ENCODE measurements around the gene CRYAB.
"Not testable (repeated sequence)": the region's sequence is repeated elsewhere in the genome, so short reads cannot be mapped to it uniquely, and the experiment has no call there.

CRYAB gene

DNA sequence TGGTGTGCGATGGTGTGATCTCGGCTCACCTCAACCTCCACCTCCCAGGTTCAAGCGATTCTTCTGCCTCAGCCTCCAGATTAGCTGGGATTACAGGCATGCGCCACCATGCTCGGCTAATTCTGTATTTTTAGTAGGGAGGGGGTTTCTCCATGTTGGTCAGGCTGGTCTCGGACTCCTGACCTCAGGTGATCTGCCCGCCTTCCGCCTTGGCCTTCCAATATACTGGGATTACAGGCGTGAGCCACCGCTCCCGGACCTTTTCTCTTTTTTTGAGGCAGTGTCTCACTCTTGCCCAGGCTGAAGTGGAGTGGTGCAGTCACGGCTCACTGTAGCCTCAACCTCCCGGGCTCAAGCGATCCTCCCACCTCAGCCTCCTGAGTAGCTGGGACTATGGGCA lies 21.6 kb upstream of the CRYAB start:
- DNase-seq: not testable (repeated sequence)

DNA sequence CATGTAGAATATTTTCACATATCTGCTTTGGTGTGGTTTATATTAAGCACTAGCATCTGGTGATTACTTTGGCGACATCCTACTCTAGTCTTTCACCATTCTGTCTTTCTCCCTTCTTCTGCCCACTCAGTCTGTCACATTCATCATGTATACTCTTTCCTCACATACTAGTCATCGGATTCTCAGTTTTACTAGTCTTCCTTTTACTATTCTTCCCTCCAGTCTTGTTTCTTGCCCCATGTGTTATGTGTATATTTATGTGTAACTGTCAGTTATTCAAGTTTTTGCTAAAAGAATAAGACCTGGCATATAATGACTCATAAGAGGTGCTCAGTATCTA lies 21.0 kb upstream of the CRYAB start:
- DNase-seq: no peak

DNA sequence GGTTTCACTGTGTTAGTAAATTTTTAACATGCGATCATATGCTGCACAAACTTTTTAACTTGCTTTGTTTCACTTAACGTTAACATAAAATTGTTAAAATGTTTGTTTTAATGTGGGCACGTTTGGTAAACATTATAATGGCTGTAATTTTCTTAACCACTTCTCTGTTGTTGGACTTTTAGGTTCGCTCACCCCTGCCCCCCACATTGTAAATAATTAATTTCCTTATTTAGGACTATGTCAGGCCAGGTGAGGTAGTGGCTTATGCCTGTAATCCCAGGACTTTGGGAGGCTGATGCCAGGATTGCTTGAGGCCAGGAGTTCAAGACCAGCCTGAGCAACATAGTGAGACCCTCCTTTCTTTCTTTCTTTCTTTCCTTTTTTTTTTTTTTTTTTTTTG lies 18.9 kb upstream of the CRYAB start:
- no peak for DNase-seq

DNA sequence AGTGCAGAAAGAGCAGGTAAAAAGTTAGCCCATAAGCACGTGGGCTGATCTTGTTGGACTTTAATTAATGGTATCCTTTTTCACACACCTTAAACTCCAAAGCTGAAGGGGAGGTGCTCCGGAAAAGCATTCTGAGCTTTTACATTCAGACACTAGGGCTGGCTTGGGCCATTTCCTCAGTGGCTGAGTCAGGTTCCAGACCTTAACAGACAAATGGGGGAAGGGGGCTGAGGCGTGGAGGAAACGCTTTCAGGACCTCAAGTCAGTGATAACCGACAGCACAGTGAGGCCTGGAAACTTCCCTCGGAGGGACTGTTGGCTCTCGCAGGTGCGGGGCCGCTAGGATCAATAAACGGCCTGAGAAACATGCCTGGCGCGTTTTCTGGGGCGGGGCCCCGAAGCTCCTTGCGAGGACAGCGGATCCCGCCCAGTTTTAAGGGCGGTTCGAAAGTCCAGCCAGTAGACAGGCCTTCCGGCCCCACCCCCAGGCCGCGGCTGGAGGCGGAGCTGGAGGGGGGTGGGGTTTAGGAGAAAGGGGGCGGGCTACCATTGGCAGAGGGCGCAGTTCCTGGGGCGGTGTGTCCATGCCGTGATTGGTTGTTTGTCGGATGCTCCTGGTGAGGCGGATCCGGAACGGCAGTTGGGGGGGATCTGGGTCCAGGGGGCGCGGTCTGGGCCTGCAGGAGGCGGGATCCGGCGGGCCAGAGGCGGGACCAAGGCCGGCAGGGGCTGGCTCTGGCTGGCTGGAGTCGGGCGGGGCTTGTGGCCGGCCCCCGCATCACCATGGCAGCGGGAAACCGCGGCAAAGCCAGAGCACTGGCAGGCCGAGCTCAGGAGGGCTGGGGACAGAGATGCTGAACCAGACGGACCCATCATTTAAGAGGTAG lies 15.2 kb upstream of the CRYAB start:
- peak; percentile 96 for DNase-seq

DNA sequence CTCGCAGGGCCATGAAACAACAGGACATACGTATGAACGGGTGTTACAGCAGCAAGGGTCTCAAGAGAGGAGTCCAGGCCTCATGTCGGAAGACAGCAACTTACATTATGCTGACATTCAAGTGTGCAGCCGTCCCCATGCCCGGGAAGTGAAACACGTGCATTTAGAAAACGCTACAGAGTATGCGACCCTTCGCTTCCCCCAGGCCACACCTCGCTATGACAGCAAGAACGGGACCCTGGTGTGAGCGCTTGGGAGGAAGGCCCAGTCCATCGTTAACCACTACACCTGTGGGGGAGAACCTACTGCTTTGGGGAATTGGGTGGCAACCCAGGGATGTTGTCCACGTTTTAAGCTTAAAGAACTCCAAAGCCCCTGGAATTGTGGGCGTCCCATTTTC lies 14.4 kb upstream of the CRYAB start:
- no peak for DNase-seq

DNA sequence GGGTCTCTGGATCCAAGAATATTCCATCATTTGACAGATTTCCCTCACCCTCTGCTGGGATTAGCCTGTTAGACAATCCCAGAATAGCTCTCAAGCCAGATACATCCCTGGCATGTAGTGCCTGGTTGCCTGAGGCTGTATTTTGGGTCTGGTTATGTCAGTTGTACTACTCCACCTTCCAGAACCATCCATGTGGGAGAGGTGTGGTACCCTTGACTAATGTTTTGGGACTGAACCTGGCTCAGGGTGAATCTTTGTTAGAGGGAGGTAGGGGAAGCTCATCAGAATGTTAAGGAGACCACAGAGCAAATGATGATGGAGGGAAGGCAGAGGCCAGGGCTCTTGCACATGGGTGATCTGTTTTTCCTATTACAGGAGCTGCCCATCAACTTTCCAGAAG lies 12.4 kb upstream of the CRYAB start:
- DNase-seq: no peak

DNA sequence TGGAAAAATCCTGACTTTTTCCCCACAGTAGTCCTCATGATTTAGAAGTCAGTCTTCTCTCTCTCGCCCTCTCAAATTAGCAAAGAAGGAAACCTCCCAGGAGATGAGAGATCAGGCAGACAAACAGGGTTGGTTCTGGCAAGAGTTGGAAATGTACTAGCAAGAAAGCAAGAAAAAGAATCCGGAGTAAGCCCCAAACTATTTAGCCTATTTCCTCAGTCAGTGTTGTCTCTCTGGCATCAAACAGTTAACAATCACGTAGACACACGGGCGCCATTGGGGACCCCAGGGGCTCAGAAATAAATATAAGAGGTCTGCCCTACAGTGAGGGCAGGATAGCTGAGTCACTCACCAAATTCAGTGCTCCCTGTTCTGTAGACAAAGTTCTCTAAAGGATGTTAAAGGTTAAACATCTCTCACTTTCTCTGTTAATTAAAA lies 11.8 kb upstream of the CRYAB start:
- no peak for DNase-seq

DNA sequence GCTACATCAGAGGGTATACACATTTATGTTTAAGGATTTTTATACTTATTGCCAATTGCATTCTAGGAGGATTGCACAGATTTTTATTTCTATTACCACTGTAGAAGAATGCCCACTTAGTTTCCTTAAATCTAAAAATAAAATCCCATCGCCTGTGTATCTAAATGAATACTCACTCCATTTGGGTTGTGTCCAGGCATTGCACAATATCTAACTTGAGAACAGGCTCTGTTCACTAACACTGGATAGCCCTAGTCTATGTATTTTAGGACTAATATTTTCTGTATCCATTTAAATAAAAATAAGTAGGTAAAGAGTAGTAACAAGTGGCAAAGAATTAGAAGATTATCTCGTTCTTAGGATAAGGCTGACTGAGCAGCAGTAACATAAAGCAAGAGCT lies 11.2 kb upstream of the CRYAB start:
- no peak for DNase-seq

DNA sequence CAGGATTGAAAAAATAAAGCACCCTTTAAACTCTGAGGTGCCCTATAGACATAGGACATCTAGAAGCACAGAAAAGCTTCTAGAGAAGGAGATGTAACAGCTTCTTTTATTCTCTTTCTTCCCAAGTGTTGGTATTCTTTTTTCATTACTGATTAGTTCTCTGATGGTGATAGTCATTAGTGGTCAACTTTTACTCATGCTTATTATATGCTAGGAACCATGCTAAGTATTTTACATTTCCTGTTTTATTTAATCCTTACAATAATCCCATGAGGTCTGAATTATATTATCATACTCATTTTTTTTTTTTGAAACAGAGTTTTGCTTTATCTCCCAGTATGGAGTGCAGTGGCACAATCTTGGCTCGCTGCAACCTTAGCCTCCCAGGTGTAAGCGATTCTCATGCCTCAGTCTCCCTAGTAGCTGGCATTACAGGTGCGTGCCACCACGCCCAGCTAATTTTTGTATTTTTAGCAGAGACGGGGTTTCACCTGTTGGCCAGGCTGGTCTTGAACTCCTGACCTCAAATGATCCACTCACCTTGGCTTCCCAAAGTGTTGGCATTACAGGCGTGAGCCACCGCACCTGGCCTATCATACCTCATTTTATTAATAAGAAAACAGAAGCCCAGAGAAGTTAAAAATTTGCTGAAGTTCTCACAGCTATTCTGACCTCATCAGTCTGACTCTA lies 10.1 kb upstream of the CRYAB start:
- DNase-seq: no peak

DNA sequence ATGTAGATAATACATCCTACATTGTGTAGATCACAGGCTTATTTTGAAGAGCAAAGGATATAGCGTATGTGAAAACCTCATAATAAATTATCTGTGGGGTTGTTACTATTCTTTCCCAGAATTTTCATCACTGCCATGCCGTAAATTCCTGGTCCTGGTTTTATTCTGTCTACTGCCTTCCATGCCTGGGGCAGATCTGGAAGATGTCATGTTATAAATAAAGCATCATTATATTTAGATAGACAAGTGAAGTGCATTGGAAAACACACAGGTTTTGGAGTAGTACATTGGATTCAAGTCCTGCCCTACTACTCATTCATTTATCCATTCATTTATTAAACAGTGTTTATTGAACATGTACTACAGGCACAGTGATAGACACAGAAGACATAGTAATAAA lies 9.3 kb upstream of the CRYAB start:
- DNase-seq: no peak

DNA sequence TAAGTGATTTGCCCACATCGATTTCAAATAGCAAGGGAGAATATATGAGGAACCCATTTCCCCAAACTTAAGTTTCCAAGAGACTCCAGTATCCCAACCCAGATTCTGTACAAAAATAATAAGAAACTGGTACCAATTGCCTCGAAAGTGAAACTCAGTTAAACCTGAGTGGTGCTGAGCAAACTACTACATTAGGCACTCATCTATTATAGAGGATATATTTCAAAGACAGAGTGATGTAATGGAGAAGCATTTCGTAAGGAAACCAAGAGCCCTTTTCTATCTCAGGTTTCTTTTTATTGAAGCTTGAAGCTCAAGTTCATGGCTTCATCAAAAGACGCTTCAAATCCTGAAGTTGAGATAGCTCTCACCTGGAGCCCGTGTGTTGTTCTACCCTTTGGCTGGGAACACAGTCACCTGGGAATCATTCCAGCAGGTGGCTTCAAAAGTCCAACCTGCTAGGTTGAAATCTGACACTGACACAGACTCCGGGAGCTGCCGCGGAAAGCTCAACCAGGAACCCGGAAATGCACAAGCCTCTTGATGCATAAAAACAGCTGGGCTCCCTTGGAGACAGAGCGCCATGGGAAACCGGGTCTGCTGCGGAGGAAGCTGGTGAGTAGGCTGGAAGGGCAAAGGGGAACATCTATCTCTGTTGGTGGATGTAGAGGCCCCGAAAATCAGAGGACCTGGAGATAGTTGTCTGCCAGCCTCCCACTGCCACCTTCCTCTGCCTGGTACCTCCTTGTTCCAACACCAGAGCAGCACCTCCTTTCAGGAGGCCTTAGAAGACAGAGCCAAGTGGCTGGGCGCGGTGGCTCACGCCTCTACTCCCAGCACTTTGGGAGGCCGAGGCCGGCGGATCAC lies 7.1 kb upstream of the CRYAB start, which contains the start of gene C11orf52:
TSS of gene C11orf52 (plus strand) at position 524 of the 867 bp plus-strand sequence. CDS start at position 584, 60 bp downstream.
- peak; percentile 82 for DNase-seq

DNA sequence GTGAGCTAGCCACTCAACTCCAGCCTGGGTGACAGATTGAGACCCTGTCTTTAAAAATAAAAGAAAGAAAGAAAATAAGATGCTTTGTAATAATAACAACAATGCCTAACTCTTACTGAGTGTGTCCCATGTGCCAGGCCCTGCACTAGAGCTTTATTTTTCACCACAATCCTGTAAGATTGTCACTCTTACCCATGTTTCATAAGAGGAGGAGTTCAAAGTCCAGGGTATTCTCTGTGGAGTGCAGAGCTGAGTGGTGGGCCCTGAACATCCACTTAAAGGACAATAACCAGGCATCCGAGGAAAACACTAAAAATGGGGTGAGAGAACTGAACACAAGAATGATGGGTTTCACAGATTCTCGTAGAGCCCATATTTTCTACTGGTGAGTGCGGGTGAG lies 6.2 kb upstream of the CRYAB start:
- DNase-seq: no peak

DNA sequence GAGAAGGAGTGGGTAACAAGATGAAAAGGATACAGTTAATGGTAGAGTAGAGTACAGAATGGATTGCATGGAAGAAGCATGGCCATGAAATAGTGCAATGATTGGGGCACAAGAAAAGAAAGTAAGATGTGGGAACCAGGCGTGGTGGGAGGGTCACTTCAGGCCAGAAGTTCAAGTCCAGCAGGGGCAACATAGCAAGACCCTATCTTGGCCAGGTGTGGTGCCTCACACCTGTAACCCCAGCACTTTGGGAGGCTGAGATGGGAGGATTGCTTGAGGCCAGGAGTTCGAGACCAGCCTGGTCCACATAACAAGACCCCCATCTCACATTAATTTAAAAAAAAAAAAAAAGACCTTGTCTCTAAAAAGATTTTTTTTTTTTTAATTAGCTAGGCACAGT lies 5.7 kb upstream of the CRYAB start:
- DNase-seq: no peak

DNA sequence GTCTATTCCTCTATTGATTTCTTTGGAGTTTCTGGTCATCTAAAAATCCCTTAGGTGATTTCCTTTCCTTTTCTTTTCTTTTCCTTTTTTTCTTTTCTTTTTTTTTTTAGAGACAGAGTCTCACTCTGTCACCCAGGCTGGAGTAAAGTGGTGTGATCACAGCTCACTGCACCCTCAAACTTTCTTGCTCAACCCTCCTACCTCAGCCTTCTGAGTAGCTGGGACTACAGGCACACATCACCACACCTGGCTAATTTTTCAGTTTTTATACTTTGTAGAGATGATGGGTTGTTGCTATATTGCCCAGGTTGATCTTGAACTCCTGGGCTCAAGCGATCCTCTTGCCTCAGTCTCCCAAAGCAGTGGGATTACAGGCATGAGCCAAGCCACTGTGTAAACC lies 5.2 kb upstream of the CRYAB start:
- DNase-seq: no peak

DNA sequence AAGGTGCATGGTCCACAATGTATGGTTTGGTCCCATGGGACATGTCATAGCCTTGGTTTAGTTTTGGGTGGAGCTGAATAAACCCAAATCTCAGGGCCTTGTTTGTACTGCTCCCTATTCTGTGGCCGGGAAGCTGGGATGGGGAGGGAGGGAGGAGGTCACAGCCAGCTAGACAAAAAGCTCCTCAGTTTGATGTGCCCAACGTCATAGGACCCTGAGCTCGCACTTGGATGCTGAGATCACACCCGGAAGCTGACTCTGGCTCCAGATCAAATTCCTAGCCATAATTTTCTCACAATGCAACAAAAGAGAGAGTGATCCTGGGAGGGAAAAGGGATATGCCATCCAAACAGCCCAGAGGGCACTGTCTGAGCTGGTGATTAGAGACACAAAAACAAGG lies 2.4 kb upstream of the CRYAB start:
- DNase-seq: no peak

DNA sequence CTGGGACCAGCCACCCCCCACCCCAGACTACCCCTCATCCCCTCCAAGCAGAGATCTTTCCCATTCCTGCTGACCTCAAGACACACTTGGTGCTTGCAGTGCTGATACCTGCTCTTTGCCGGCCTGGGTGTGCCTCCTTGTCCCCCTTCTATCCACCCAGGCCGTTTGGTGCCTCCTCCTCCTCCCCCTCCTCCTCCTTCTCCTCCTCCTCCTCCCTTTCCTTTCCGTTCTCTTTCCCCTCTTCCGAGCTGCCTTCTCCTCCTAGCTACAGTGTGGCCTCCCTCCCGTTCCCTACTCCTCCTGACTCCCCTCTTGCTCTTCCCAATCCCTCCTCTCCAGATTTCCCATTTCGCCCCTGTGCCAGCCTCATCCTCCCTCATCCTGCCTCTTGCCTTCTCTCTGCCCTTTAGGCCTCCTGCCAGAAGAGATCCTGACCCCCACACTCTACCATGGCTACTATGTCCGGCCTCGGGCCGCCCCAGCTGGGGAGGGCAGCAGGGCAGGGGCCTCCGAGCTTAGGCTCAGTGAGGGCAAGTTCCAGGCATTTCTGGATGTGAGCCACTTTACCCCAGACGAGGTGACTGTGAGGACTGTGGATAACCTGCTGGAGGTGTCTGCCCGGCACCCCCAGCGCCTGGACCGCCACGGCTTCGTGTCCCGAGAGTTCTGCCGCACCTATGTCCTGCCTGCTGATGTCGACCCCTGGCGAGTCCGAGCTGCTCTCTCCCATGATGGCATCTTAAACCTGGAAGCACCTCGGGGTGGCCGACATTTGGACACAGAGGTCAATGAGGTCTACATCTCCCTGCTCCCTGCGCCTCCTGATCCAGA lies 1.7 kb upstream of the CRYAB start:
- no peak for DNase-seq

DNA sequence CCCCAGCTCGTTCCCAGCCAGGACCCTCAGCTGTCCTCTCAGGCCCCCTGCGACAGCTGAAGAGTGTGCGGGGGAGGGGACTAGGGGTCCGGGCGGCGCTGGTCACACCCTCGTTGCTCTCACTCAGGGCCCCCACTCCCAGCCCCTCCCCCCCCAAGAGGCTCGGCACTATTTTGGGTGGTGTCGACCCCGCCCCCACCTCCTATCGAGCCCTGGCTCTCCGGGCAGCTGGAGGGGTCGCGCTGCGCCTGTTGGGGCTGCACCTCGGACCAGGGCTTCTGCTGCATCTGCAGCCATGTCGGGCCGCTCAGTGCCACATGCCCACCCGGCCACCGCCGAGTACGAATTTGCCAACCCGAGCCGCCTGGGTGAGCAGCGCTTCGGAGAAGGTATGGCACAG lies 965 bp upstream of the CRYAB start, which contains the start of gene HSPB2:
TSS of gene HSPB2 (plus strand) at position 200 of the 400 bp plus-strand sequence. CDS start at position 296, 96 bp downstream.
- no peak for DNase-seq

DNA sequence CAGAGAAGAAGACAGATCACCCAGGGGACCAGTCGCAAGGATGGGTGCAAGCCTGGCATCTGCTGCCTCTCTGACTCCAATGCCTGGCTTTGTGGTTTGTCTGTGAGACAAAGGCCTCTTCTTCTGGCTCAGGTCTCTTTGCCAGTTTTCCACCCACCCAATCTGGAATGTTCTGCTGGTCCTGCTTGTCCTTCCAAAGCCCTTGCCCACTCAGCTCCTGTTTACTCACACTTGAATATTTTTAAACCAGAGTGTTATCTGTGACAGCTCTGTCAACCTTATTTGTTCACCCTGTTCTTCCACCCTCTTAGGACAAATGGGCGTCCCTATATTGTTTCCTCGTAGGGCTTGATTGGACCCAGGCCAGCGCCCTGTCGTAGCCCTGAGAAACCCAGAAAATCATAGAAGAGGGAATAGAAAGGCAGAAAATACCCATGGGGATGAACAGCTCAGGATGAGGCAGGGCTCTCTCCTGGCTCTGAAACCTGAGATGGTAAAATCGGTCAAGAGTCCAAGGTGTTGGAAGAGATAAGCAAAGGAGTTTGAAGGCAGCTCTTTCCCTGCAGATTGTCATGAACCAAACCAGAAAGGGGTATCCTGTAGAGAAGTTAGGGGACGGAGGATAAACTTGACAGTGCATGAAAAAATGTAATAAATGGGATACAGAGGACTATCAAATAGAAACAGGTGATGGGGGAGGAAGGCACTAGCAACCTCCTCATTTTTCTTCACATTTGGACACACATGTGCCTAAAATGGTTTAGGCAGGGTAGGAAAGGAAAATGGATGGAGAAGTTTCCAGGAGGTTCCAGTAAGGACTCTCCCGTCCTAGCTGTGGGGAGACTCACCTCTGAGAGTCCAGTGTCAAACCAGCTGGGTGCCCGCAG lies 651 bp downstream of the CRYAB start:
- no peak for DNase-seq

DNA sequence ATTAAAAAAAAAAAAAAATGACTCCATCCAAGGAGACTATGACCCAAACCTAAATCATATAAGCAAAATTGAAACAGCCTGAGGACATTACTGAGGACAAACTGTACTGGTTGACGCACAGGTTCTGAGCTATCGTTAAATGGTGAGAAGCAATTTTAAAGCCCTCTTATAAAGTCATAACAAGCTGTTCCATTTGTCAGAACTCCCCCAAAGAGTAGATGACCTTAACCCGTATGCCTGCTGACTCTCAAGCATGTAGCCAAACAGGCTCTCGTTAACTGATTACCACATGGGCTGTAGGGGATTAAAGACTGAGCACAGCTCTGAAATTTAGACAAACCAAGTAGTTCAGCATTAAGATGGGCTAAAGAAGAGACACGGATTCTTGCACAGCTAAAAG lies 2.2 kb downstream of the CRYAB start:
- no peak for DNase-seq

DNA sequence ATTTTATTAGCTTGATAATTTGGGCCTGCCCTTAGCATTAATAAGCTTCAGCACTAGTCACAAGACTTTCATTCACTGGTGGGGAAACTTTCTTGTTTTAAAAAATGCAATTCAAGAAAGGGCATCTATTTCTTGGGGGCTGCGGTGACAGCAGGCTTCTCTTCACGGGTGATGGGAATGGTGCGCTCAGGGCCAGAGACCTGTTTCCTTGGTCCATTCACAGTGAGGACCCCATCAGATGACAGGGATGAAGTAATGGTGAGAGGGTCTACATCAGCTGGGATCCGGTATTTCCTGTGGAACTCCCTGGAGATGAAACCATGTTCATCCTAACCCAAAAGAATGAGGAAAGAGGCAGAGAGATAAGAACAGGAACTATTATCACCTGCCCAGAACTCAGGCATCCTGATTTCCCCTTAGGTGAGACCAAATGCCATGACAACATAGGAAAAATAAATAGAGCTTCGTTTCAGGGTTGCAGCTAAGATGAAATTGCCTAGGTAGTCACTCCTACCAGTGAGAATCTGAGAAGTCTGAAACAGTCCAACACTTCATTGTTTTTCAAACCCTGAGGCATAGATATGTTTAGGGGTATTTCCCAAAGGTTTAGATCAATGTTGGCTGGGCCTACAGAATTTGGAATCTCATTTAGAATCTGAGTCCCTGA lies 2.8 kb downstream of the CRYAB start:
- DNase-seq: no peak

DNA sequence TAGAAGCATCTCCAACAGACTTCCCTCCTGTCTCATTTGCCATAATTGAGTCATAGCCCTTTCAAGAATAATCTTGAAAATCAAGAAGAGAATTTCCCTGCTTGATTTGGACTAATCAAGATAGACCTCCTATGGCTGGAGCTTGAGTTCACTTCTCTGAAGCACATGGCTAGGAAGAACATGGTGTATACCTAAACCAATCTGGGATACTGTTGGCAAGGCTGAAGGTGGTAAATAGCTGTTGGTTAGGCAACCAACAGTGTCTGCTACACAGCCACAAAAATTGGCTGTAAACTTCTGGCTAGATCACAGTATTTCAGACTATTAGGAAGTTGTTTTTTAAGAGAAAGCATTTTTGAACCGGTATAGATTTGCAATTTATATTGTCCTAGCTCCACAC lies 4.9 kb downstream of the CRYAB start:
- DNase-seq: no peak

Measured in SHP77 treated with DMSO at 0.1 percent for 48 hours (cell line).